ENCODE measurements around the gene DMAC1. TPM values are rescaled to one million over a fixed set of nuclear protein-coding genes. Genes with fewer than 3 reads are reported as not detected.

DMAC1 gene
- total RNA-seq, 1 donor from 2014 or later: 12.1 TPM

GRCh38 chr9:7785813-7786212, 13.8 kb downstream of the DMAC1 start:
- TF ChIP-seq CTCF (conservative IDR thresholded peaks at IDR 0.05; ENCODE audit: low read depth, low read length): no peak
- DNase-seq (ENCODE audit: low read depth): no peak
- H3K4me3 ChIP-seq (ENCODE audit: low read depth, low read length): no peak overlapping the region

GRCh38 chr9:7784472-7784871, 15.1 kb downstream of the DMAC1 start:
- TF ChIP-seq CTCF (conservative IDR thresholded peaks at IDR 0.05; ENCODE audit: low read depth, low read length): no peak
- no peak overlapping the region for H3K4me3 ChIP-seq (ENCODE audit: low read depth, low read length)
- no peak for DNase-seq (ENCODE audit: low read depth)

- no peak for DNase-seq (ENCODE audit: low read depth)
- no peak for TF ChIP-seq CTCF (conservative IDR thresholded peaks at IDR 0.05; ENCODE audit: low read depth, low read length)
- no peak overlapping the region for H3K4me3 ChIP-seq (ENCODE audit: low read depth, low read length)
Measured at GRCh38 chr9:7783635-7784063, 15.9 kb downstream of the DMAC1 start.

- no peak for TF ChIP-seq CTCF (conservative IDR thresholded peaks at IDR 0.05; ENCODE audit: low read depth, low read length)
- no peak for DNase-seq (ENCODE audit: low read depth)
Measured at GRCh38 chr9:7782400-7783120, 17.0 kb downstream of the DMAC1 start.

GRCh38 chr9:7780261-7780988, 19.2 kb downstream of the DMAC1 start:
- TF ChIP-seq CTCF (conservative IDR thresholded peaks at IDR 0.05; ENCODE audit: low read depth, low read length): no peak
- no peak for DNase-seq (ENCODE audit: low read depth)

More at GRCh38 chr9:7782400-7783120, 17.0 kb downstream of the DMAC1 start:
- no peak overlapping the region for H3K4me3 ChIP-seq (ENCODE audit: low read depth, low read length)

GRCh38 chr9:7778851-7779600, 20.6 kb downstream of the DMAC1 start:
- H3K4me3 ChIP-seq (ENCODE audit: low read depth, low read length): no peak overlapping the region
- DNase-seq (ENCODE audit: low read depth): no peak
- no peak for TF ChIP-seq CTCF (conservative IDR thresholded peaks at IDR 0.05; ENCODE audit: low read depth, low read length)

More at GRCh38 chr9:7780261-7780988, 19.2 kb downstream of the DMAC1 start:
- no peak overlapping the region for H3K4me3 ChIP-seq (ENCODE audit: low read depth, low read length)
